Measurements from ENCODE around the gene MUC12. TPM values are rescaled to one million over a fixed set of nuclear protein-coding genes. Genes with fewer than 3 reads are reported as not detected.

MUC12 gene
- total RNA-seq, 1 donor from 2014 or later, result not detected

GRCh38 chr7:100951172-100951571 lies 18.2 kb upstream of the MUC12 start:
- no peak for ATAC-seq
- no peak for DNase-seq (ENCODE audit: low spot score)
- intact Hi-C loops (cut with DNase I), result no loop called here

GRCh38 chr7:100951888-100952560 lies 17.3 kb upstream of the MUC12 start:
- intact Hi-C loops (cut with DNase I), result no loop called here
- ATAC-seq, result no peak
- DNase-seq (ENCODE audit: low spot score), result no peak

- intact Hi-C loops (cut with DNase I), result no loop called here
Measured at GRCh38 chr7:100952641-100953040, 16.7 kb upstream of the MUC12 start.

GRCh38 chr7:100957832-100958421 lies 11.4 kb upstream of the MUC12 start:
- DNase-seq (ENCODE audit: low spot score) (no peak), ATAC-seq (no peak)
- intact Hi-C loops (cut with DNase I), result no loop called here

More at GRCh38 chr7:100952641-100953040, 16.7 kb upstream of the MUC12 start:
- ATAC-seq (no peak), DNase-seq (ENCODE audit: low spot score) (no peak)

- DNase-seq (ENCODE audit: low spot score) (no peak), ATAC-seq (no peak)
- intact Hi-C loops (cut with DNase I), result no loop called here
Measured at GRCh38 chr7:100959894-100960293, 9.5 kb upstream of the MUC12 start.

GRCh38 chr7:100962537-100962936 lies 6.8 kb upstream of the MUC12 start:
- DNase-seq (ENCODE audit: low spot score) (no peak), ATAC-seq (no peak)
- intact Hi-C loops (cut with DNase I), result no loop called here

GRCh38 chr7:100963386-100963785 lies 6.0 kb upstream of the MUC12 start:
- intact Hi-C loops (cut with DNase I), result no loop called here
- ATAC-seq (no peak), DNase-seq (ENCODE audit: low spot score) (no peak)

GRCh38 chr7:100963874-100964273 lies 5.5 kb upstream of the MUC12 start:
- ATAC-seq, result no peak
- intact Hi-C loops (cut with DNase I), result no loop called here
- DNase-seq (ENCODE audit: low spot score), result no peak

GRCh38 chr7:100964630-100965029 lies 4.7 kb upstream of the MUC12 start:
- intact Hi-C loops (cut with DNase I), result no loop called here
- DNase-seq (ENCODE audit: low spot score), result no peak
- ATAC-seq, result no peak

GRCh38 chr7:100965045-100965722 lies 4.2 kb upstream of the MUC12 start:
- DNase-seq (ENCODE audit: low spot score) (no peak), ATAC-seq (no peak)
- intact Hi-C loops (cut with DNase I), result no loop called here

- intact Hi-C loops (cut with DNase I), result no loop called here
- DNase-seq (ENCODE audit: low spot score) (peak; percentile 76), ATAC-seq (peak; percentile 32)
Measured at GRCh38 chr7:100965723-100966541, 3.4 kb upstream of the MUC12 start.

GRCh38 chr7:100966542-100967291 lies 2.6 kb upstream of the MUC12 start:
- DNase-seq (ENCODE audit: low spot score), result no peak
- ATAC-seq, result no peak
- intact Hi-C loops (cut with DNase I), result no loop called here

GRCh38 chr7:100967292-100967863 lies 2.0 kb upstream of the MUC12 start:
- intact Hi-C loops (cut with DNase I), result no loop called here
- ATAC-seq, result no peak

GRCh38 chr7:100968031-100968430 lies 1.3 kb upstream of the MUC12 start:
- intact Hi-C loops (cut with DNase I), result no loop called here
- ATAC-seq, result no peak
- DNase-seq (ENCODE audit: low spot score), result no peak

More at GRCh38 chr7:100967292-100967863, 2.0 kb upstream of the MUC12 start:
- no peak for DNase-seq (ENCODE audit: low spot score)

GRCh38 chr7:100968650-100969049 lies 715 bp upstream of the MUC12 start:
- DNase-seq (ENCODE audit: low spot score) (no peak), ATAC-seq (peak; percentile 12)
- intact Hi-C loops (cut with DNase I), result no loop called here

- intact Hi-C loops (cut with DNase I), result no loop called here
- DNase-seq (ENCODE audit: low spot score) (no peak), ATAC-seq (no peak)
Measured at GRCh38 chr7:100971111-100972001, 2.0 kb downstream of the MUC12 start.

GRCh38 chr7:100972002-100972347 lies 2.6 kb downstream of the MUC12 start:
- ATAC-seq (no peak), DNase-seq (ENCODE audit: low spot score) (no peak)
- intact Hi-C loops (cut with DNase I), result no loop called here

- ATAC-seq (no peak), DNase-seq (ENCODE audit: low spot score) (no peak)
- intact Hi-C loops (cut with DNase I), result no loop called here
Measured at GRCh38 chr7:100974021-100974420, 4.7 kb downstream of the MUC12 start.

Data from sciatic nerve (tissue), 2 donors.